RWPE1 (cell line): Measurements from ENCODE around the gene SPA17.

Source experiments
- CTCF ChIA-PET: fragments of 350-600 bp; sonication (Branson Sonifier 250); formaldehyde crosslinking; extraction: SDS; loops from one replicate; lab custom pipeline; 2021; lab: Yijun Ruan, JAX
- POLR2A ChIA-PET: fragments of 400-600 bp; formaldehyde crosslinking; extraction: SDS; loops from one replicate; lab custom pipeline; 2020; ENCODE audit warnings: antibody characterized with exemption; ENCODE audit not compliant: low non-redundant PET; lab: Yijun Ruan, JAX
- DNase-seq: peaks from one replicate; pipeline ENCODE4 v3.0.0; 2012; ENCODE audit warnings: low spot score
- H3K27ac ChIP-seq: fragments of 450-650 bp; 2 replicates; pipeline ENCODE4 v1.5.1; 2017
- TF ChIP-seq, protein P1 (sequence below): fragments of 450-650 bp; conservative IDR thresholded peaks from 2 replicates; pipeline ENCODE4 v1.5.1; 2017; ENCODE audit warnings: low read depth, mild to moderate bottlenecking

Gene SPA17

DNA sequence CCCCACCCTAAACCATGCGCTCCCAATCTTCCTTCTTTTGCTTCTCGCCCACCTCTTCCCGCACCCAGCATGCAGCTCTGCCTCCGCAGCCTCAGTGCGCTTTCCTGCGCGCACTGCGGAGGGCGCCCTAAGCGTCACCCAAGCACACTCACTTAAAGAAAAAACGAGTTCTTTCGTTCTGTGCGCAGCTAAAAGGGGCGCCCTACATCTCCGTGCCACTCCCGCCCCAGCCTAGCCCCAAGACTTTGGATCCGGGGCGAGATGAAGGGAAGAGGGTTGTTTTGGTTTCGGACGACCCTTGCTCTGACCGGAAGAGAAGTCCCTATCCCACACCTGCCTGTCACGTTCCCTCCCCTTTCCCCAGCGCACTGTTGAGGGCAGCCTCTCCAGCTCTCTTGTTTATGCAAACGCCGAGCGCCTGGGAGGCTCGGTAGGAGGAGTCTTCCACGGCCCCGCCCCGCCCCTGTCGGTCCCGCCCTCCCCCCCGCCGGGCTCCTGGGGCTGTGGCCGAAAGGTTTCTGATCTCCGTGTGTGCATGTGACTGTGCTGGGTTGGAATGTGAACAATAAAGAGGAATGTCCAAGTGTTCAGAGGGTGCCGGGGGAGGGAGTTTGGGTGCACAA is 73.0 kb downstream of the SPA17 start:
- TF ChIP-seq, protein P1, sequence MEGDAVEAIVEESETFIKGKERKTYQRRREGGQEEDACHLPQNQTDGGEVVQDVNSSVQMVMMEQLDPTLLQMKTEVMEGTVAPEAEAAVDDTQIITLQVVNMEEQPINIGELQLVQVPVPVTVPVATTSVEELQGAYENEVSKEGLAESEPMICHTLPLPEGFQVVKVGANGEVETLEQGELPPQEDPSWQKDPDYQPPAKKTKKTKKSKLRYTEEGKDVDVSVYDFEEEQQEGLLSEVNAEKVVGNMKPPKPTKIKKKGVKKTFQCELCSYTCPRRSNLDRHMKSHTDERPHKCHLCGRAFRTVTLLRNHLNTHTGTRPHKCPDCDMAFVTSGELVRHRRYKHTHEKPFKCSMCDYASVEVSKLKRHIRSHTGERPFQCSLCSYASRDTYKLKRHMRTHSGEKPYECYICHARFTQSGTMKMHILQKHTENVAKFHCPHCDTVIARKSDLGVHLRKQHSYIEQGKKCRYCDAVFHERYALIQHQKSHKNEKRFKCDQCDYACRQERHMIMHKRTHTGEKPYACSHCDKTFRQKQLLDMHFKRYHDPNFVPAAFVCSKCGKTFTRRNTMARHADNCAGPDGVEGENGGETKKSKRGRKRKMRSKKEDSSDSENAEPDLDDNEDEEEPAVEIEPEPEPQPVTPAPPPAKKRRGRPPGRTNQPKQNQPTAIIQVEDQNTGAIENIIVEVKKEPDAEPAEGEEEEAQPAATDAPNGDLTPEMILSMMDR: peak; percentile 73

More for the DNA sequence above, 73.0 kb downstream of the SPA17 start:
- DNase-seq: peak; percentile 94
- peak overlapping the region; percentile 36 for H3K27ac ChIP-seq
- CTCF ChIA-PET: interaction anchor here (0.5 to 1.6 kb wide), 13 partner anchors 11 to 106 kb away, joined by 3 to 13 read pairs (median 4); no protein-coding TSS in a partner anchor
- POLR2A ChIA-PET: interaction anchor here (0.8 kb wide), 1 partner anchor 73 kb away, joined by 5 read pairs; the partner anchor contains the start of genes SIAE and SPA17
